Osteocyte (in vitro differentiated cells): Measurements from ENCODE around the gene GALNT2. TPM values are rescaled to one million over a fixed set of nuclear protein-coding genes. Genes with fewer than 3 reads are reported as not detected.

Source experiments
- DNase-seq: peaks from one replicate; pipeline ENCODE4 v3.0.0; 2021; ENCODE audit warnings: mixed read lengths; ENCODE audit not compliant: unreplicated experiment; ENCODE audit errors: extremely low spot score
- H3K27ac Mint-ChIP-seq: one replicate; pipeline ENCODE4 v1.8.0; 2021; ENCODE audit warnings: mild to moderate bottlenecking, mixed read lengths; ENCODE audit not compliant: unreplicated experiment
- H3K27me3 Mint-ChIP-seq: one replicate; pipeline ENCODE4 v1.8.0; 2021; ENCODE audit warnings: mixed read lengths; ENCODE audit not compliant: unreplicated experiment
- H3K36me3 Mint-ChIP-seq: one replicate; pipeline ENCODE4 v1.8.0; 2021; ENCODE audit warnings: mixed read lengths; ENCODE audit not compliant: unreplicated experiment
- H3K4me1 Mint-ChIP-seq: one replicate; pipeline ENCODE4 v1.8.0; 2021; ENCODE audit warnings: mixed read lengths; ENCODE audit not compliant: unreplicated experiment
- H3K4me3 Mint-ChIP-seq: one replicate; pipeline ENCODE4 v1.8.0; 2021; ENCODE audit warnings: mild to moderate bottlenecking, moderate library complexity, mixed read lengths; ENCODE audit not compliant: unreplicated experiment
- H3K9me3 Mint-ChIP-seq: one replicate; pipeline ENCODE4 v1.8.0; 2021; ENCODE audit warnings: mixed read lengths; ENCODE audit not compliant: unreplicated experiment
- total RNA-seq: library from RNA; stranded (reverse); gene quantifications from 2 replicates; pipeline ENCODE4 v1.2.1, GENCODE V29; 2021
- TF ChIP-seq, protein P1 (sequence below): fragments of 200-600 bp; sonication (generic); IDR thresholded peaks from 2 replicates; pipeline ENCODE4 v1.5.0; 2021; ENCODE audit warnings: antibody characterized with exemption, mild to moderate bottlenecking, moderate library complexity

GALNT2 gene
- total RNA-seq, 1 donor from 2014 or later: 149 TPM

DNA sequence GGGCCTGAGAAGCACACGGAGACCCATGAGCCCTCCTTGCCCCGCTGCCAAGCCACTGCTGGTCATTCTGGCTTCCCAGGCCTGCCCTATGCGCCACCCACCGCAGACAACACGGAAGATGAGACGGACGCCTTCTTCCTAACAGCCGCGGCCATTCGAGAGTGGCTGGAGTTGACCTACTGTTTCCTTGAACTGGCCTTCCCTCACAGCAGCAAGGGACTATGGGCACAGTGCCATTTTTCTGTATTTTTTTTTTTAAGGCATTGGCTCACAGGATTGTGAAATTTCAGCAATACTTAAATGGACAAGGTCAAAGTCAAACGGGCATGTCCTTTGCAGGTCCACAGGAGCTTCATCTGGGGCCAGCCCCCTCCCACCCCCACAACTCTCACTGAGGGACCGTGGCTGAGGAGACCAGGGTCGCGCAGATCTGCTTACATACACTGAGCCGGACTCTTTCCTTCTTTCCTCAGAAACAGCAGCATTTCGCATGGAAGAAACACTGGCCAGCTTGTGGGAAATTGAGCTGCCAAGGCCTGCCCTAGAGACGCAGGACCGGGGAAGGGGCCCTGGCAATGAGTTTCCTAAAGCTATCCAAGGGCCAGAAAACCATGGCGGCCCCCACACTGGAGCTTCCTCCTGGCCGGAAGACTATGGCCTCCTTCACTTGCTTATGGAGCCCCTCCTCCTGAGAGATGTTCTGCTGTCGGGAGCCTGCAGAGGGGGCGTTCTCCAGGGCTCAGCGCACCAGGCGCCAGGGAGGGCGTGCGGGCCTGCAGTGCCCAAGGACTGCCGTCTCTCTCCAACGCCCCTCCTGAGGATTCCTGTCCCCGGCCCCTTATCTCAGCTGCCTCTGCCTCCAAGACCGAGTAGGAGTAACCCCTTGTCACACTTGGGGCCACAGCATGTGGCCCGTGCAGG lies 260.2 kb downstream of the GALNT2 start:
- TF ChIP-seq, protein P1, sequence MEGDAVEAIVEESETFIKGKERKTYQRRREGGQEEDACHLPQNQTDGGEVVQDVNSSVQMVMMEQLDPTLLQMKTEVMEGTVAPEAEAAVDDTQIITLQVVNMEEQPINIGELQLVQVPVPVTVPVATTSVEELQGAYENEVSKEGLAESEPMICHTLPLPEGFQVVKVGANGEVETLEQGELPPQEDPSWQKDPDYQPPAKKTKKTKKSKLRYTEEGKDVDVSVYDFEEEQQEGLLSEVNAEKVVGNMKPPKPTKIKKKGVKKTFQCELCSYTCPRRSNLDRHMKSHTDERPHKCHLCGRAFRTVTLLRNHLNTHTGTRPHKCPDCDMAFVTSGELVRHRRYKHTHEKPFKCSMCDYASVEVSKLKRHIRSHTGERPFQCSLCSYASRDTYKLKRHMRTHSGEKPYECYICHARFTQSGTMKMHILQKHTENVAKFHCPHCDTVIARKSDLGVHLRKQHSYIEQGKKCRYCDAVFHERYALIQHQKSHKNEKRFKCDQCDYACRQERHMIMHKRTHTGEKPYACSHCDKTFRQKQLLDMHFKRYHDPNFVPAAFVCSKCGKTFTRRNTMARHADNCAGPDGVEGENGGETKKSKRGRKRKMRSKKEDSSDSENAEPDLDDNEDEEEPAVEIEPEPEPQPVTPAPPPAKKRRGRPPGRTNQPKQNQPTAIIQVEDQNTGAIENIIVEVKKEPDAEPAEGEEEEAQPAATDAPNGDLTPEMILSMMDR: no peak
- H3K36me3 Mint-ChIP-seq: no peaks in the 10 kb centered on the region
- no peak overlapping the region for H3K4me3 Mint-ChIP-seq
- no peaks in the 10 kb centered on the region for H3K9me3 Mint-ChIP-seq
- no peak for DNase-seq
- no peak overlapping the region for H3K27ac Mint-ChIP-seq
- peaks cover 4% of the 10 kb centered on the region for H3K27me3 Mint-ChIP-seq
- H3K4me1 Mint-ChIP-seq: no peaks in the 10 kb centered on the region

DNA sequence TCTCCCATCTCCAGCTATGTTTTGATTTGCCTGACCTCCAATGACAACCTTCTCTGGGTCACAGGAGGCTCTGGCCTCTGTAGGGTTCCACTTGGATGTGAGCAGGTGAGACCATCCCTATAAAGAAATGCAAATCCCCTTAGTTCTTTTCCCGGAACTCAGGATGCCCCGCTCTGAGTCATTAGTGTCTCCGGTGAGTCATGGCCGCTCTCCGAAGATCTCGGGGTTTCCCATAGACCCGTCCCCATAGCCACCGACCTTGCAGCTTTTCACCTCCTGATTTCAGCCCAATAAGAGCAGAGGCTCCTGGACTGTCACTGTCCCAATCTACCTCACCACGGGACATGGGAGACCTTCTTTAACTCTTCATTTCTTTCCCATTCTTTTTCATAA lies 260.9 kb downstream of the GALNT2 start:
- H3K27ac Mint-ChIP-seq: no peak overlapping the region
- no peak for DNase-seq

DNA sequence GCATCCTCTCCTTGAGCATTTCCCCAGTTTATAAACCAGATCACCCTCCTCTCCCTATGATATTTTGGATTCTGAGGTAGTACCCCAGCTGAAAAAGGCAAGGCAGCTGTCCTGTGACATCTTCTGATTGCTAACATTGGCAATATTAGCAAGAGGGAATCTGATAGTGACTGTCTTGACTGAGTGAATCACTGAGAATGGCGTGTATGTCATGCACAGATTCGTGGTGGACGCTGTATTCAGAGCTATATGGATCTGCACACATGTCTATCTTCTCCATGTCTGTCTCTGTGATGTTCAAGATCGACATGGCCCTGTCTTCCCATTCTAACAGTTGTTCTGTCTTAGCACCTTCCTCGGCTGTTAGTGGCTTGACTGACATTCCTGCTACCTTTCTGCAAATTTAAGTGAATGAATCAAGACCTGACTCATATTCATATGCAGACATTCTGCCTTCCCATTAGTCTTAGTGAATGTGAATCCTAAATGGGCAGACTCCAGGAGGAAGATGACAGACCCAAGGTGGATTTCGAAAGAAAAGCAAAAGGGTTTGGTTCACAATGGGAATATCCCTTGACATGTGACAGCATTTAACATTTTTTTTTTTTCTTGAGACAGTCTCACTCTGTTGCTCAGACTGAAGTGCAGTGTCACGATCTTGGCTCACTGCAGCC lies 261.4 kb downstream of the GALNT2 start:
- Mint-ChIP-seq H3K9me3 (no peaks in the 10 kb centered on the region), H3K36me3 (no peaks in the 10 kb centered on the region), H3K4me1 (peaks cover 3% of the 10 kb centered on the region), H3K27ac (no peak overlapping the region), H3K27me3 (peaks cover 4% of the 10 kb centered on the region), H3K4me3 (no peak overlapping the region)
- DNase-seq: no peak
- TF ChIP-seq, protein P1: no peak

More for the DNA sequence above, 260.9 kb downstream of the GALNT2 start:
- TF ChIP-seq, protein P1: no peak
- no peak overlapping the region for H3K4me3 Mint-ChIP-seq
- H3K36me3 Mint-ChIP-seq: no peaks in the 10 kb centered on the region
- peaks cover 4% of the 10 kb centered on the region for H3K27me3 Mint-ChIP-seq
- no peaks in the 10 kb centered on the region for H3K9me3 Mint-ChIP-seq
- no peaks in the 10 kb centered on the region for H3K4me1 Mint-ChIP-seq

DNA sequence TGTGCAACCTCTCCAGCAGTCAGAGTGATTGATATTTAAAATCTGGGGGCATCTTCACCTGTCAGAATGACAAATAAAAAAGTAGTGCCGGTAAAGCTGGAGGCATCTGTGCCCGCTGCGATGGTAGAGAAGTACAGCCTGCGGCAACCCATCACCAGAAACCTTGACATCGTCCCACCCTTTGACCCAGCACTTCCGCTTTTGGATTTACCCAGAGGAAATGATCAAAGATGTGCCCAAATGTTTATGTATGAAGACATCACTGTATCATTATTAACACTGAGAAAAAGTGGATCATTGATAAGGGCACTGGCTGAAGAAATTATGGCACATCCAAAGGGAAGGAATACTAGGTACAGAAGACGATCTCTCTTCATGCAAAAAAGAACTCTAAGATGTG lies 263.1 kb downstream of the GALNT2 start:
- H3K9me3 Mint-ChIP-seq: no peaks in the 10 kb centered on the region

More for the DNA sequence above, 263.1 kb downstream of the GALNT2 start:
- no peak for DNase-seq
- Mint-ChIP-seq H3K4me1 (peaks cover 13% of the 10 kb centered on the region), H3K27ac (no peak overlapping the region), H3K4me3 (no peak overlapping the region), H3K27me3 (peaks cover 4% of the 10 kb centered on the region), H3K36me3 (no peaks in the 10 kb centered on the region)
- TF ChIP-seq, protein P1: no peak
